ENCODE data around the gene PACSIN1. TPM values are rescaled to one million over a fixed set of nuclear protein-coding genes. Genes with fewer than 3 reads are reported as not detected.

PACSIN1 gene
- total and polyA plus RNA-seq, 2 experiments from 2014 or later: 12.1 to 20.3 TPM

DNA sequence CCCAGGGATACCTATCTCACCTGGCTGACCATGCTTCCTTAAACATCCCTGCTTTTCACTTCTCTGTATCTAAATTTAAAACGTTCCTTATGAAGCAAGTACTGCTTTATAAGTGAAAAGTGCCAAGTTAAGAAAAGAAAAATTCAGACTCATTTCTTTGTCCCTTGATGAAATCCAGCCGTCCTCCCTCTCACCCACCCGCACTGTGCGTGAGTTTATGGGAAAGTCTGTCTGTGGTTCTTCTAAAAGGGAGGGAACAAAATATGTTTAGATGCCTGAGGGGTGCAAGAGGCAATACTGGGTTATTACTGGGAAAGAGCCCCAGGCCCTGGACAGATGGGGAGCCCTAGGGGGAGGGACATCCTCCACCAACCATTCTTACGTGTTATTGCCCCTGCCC is 59.1 kb downstream of the PACSIN1 start:
- no peaks in the 10 kb centered on the region for H3K9me3 ChIP-seq (ENCODE audit: low read depth)
- DNase-seq (ENCODE audit: low read depth in 1 of 2, low spot score in 1 of 2): no peak
- no peaks in the 10 kb centered on the region for H3K27me3 ChIP-seq
- H3K4me3 ChIP-seq: no peak overlapping the region
- H3K27ac ChIP-seq: peak overlapping the region; percentile 47
- peaks cover 17% of the 10 kb centered on the region for H3K4me1 ChIP-seq (ENCODE audit: low read depth)
- H3K36me3 ChIP-seq: no peaks in the 10 kb centered on the region
- TF ChIP-seq, protein P1, sequence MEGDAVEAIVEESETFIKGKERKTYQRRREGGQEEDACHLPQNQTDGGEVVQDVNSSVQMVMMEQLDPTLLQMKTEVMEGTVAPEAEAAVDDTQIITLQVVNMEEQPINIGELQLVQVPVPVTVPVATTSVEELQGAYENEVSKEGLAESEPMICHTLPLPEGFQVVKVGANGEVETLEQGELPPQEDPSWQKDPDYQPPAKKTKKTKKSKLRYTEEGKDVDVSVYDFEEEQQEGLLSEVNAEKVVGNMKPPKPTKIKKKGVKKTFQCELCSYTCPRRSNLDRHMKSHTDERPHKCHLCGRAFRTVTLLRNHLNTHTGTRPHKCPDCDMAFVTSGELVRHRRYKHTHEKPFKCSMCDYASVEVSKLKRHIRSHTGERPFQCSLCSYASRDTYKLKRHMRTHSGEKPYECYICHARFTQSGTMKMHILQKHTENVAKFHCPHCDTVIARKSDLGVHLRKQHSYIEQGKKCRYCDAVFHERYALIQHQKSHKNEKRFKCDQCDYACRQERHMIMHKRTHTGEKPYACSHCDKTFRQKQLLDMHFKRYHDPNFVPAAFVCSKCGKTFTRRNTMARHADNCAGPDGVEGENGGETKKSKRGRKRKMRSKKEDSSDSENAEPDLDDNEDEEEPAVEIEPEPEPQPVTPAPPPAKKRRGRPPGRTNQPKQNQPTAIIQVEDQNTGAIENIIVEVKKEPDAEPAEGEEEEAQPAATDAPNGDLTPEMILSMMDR (IDR thresholded peaks at IDR 0.05; ENCODE audit: low read depth, low read length): no peak

- DNase-seq (ENCODE audit: low read depth in 1 of 2, low spot score in 1 of 2): no peak
- Histone ChIP-seq H3K36me3 (no peaks in the 10 kb centered on the region), H3K4me1 (ENCODE audit: low read depth) (peaks cover 17% of the 10 kb centered on the region), H3K4me3 (no peak overlapping the region), H3K9me3 (ENCODE audit: low read depth) (no peaks in the 10 kb centered on the region), H3K27me3 (no peaks in the 10 kb centered on the region), H3K27ac (peak overlapping the region; percentile 47)
- TF ChIP-seq, protein P1 (IDR thresholded peaks at IDR 0.05; ENCODE audit: low read depth, low read length): no peak
These were observed 59.7 kb downstream of the PACSIN1 start for GRCh38 chr6:34525431-34526175.

- no peaks in the 10 kb centered on the region for H3K9me3 ChIP-seq (ENCODE audit: low read depth)
- no peaks in the 10 kb centered on the region for H3K27me3 ChIP-seq
- peaks cover 17% of the 10 kb centered on the region for H3K4me1 ChIP-seq (ENCODE audit: low read depth)
- DNase-seq (ENCODE audit: low read depth in 1 of 2, low spot score in 1 of 2): no peak
- H3K4me3 ChIP-seq: peak overlapping the region; percentile 11
- peak overlapping the region; percentile 11 for H3K27ac ChIP-seq
- H3K36me3 ChIP-seq: no peaks in the 10 kb centered on the region
- TF ChIP-seq, protein P1 (IDR thresholded peaks at IDR 0.05; ENCODE audit: low read depth, low read length): no peak
These were observed 60.5 kb downstream of the PACSIN1 start for GRCh38 chr6:34526241-34526972.

DNA sequence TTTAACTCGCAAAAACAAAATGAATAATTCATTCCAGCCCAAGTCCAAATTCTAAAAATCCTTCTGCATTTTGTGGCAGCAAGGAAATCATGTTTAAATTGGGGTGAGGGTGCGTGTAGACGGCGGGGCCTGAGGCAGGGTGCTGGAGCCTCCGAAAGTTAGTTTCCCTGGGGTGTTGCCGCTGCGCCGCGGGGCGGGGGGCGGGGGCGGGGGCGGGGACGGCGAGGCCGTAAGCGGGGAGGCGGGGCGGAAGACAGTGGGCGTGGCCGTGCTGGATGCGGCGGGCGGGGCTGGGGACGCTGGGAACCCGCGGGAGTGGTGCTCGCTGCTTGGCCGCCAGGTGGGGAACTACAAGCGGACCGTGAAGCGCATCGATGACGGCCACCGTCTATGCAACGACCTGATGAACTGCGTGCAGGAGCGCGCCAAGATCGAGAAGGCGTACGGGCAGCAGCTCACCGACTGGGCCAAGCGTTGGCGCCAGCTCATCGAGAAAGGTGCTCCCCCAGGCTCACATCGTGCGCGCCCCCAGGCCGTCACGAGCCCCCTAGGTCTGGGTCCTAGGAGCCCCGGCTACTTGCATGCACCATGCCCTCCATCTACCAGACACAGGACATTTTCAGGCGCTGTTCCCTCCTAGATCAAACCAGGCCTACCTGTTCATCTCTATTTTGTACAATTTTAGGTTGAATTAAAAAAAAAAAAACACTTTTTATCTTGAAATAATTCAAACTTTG is 61.3 kb downstream of the PACSIN1 start:
- no peaks in the 10 kb centered on the region for H3K36me3 ChIP-seq
- TF ChIP-seq, protein P1 (IDR thresholded peaks at IDR 0.05; ENCODE audit: low read depth, low read length): peak; percentile 59
- peaks cover 17% of the 10 kb centered on the region for H3K4me1 ChIP-seq (ENCODE audit: low read depth)
- peak; percentile 95 to 96 for DNase-seq (ENCODE audit: low read depth in 1 of 2, low spot score in 1 of 2)
- no peak overlapping the region for H3K27ac ChIP-seq
- H3K4me3 ChIP-seq: peak overlapping the region; percentile 11
- no peaks in the 10 kb centered on the region for H3K9me3 ChIP-seq (ENCODE audit: low read depth)
- no peaks in the 10 kb centered on the region for H3K27me3 ChIP-seq

DNA sequence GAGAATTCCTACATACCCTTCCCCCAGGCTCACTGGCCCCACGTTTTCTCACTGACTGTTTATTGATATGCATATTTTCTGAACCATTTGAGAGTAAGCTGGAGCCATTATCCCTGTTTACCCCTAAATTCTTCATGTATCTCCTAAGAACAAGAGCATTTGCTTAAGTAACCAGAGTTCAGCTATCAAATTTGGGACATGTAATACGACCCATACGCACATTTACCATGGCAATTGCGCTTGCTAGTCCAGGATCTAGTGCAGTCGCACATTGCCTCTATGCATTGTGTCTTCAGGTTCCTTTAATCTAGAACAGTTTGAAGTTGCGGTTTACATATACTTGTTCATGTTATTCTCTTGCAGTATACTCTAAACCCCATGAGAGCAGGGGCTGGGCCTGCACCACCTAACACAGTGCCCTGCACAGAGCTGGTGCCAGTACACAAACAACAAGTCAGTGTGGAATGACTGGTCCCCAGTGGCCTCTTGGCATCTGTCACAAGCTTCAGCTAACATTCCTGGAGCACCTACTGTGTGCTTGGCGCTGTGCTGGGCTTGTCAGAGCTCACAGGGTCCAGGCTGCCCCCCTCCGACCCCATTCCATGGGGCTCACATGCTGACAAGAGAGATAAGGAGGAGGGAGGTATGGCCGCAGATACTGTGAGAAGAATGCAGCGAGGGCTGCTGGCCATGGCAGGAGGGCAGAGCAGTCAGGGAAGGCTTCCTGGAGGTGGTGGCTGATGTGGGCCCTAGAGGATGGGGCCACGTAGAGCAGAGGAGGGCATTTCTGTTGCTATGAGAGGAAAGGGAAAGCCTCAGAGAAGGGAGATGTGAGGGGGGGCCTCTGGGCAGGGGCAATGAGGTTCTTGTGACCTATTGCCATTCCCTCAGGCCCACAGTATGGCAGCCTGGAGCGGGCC is 62.1 kb downstream of the PACSIN1 start:
- Histone ChIP-seq H3K4me3 (no peak overlapping the region), H3K36me3 (no peaks in the 10 kb centered on the region), H3K9me3 (ENCODE audit: low read depth) (no peaks in the 10 kb centered on the region), H3K4me1 (ENCODE audit: low read depth) (peaks cover 17% of the 10 kb centered on the region), H3K27ac (no peak overlapping the region), H3K27me3 (no peaks in the 10 kb centered on the region)
- DNase-seq (ENCODE audit: low read depth in 1 of 2, low spot score in 1 of 2): no peak
- TF ChIP-seq, protein P1 (IDR thresholded peaks at IDR 0.05; ENCODE audit: low read depth, low read length): no peak
